ENCODE results near the gene LSAMP.

LSAMP gene

GRCh38 chr3:115943579-115943978 lies 501.7 kb downstream of the LSAMP start:
- ATAC-seq = no peak
- Mint-ChIP-seq H3K4me3 (no peak overlapping the region), H3K4me1 (no peaks in the 10 kb centered on the region), H3K27ac (no peak overlapping the region), H3K36me3 (no peaks in the 10 kb centered on the region), H3K9me3 (peaks cover 2% of the 10 kb centered on the region)
- DNase-seq (ENCODE audit: low spot score in 2 of 2) = no peak

- Mint-ChIP-seq H3K36me3 (no peaks in the 10 kb centered on the region), H3K27ac (no peak overlapping the region), H3K4me1 (no peaks in the 10 kb centered on the region), H3K4me3 (no peak overlapping the region), H3K9me3 (peaks cover 8% of the 10 kb centered on the region)
- no peak for DNase-seq (ENCODE audit: low spot score in 2 of 2)
- ATAC-seq = no peak
These were observed 508.2 kb downstream of the LSAMP start for GRCh38 chr3:115937054-115937453.

- Mint-ChIP-seq H3K4me1 (no peaks in the 10 kb centered on the region), H3K27ac (no peak overlapping the region), H3K36me3 (no peaks in the 10 kb centered on the region), H3K9me3 (peaks cover 11% of the 10 kb centered on the region), H3K4me3 (no peak overlapping the region)
- ATAC-seq (no peak), DNase-seq (ENCODE audit: low spot score in 2 of 2) (no peak)
These were observed 512.5 kb downstream of the LSAMP start for GRCh38 chr3:115932807-115933206.

- Mint-ChIP-seq H3K36me3 (no peaks in the 10 kb centered on the region), H3K4me1 (no peaks in the 10 kb centered on the region), H3K27ac (no peak overlapping the region), H3K4me3 (no peak overlapping the region), H3K9me3 (peaks cover 14% of the 10 kb centered on the region)
- no peak for ATAC-seq
- no peak for DNase-seq (ENCODE audit: low spot score in 2 of 2)
These were observed 513.7 kb downstream of the LSAMP start for GRCh38 chr3:115931581-115931980.

GRCh38 chr3:115930922-115931321 lies 514.4 kb downstream of the LSAMP start:
- DNase-seq (ENCODE audit: low spot score in 2 of 2) (no peak), ATAC-seq (no peak)
- H3K27ac Mint-ChIP-seq = no peak overlapping the region
- no peaks in the 10 kb centered on the region for H3K36me3 Mint-ChIP-seq
- no peak overlapping the region for H3K4me3 Mint-ChIP-seq
- H3K9me3 Mint-ChIP-seq = peaks cover 14% of the 10 kb centered on the region
- H3K4me1 Mint-ChIP-seq = no peaks in the 10 kb centered on the region

- H3K4me3 Mint-ChIP-seq = no peak overlapping the region
- H3K4me1 Mint-ChIP-seq = no peaks in the 10 kb centered on the region
These were observed 515.1 kb downstream of the LSAMP start for GRCh38 chr3:115930168-115930567.

GRCh38 chr3:115928376-115928775 lies 516.9 kb downstream of the LSAMP start:
- Mint-ChIP-seq H3K4me1 (no peaks in the 10 kb centered on the region), H3K27ac (no peak overlapping the region)

More at GRCh38 chr3:115930168-115930567, 515.1 kb downstream of the LSAMP start:
- ATAC-seq (no peak), DNase-seq (ENCODE audit: low spot score in 2 of 2) (no peak)
- H3K36me3 Mint-ChIP-seq = no peaks in the 10 kb centered on the region
- no peak overlapping the region for H3K27ac Mint-ChIP-seq
- peaks cover 14% of the 10 kb centered on the region for H3K9me3 Mint-ChIP-seq

GRCh38 chr3:115927197-115927596 lies 518.1 kb downstream of the LSAMP start:
- DNase-seq (ENCODE audit: low spot score in 2 of 2) = no peak
- Mint-ChIP-seq H3K36me3 (no peaks in the 10 kb centered on the region), H3K4me3 (no peak overlapping the region), H3K9me3 (peaks cover 10% of the 10 kb centered on the region), H3K27ac (no peak overlapping the region), H3K4me1 (no peaks in the 10 kb centered on the region)
- no peak for ATAC-seq

More at GRCh38 chr3:115928376-115928775, 516.9 kb downstream of the LSAMP start:
- no peaks in the 10 kb centered on the region for H3K36me3 Mint-ChIP-seq
- H3K9me3 Mint-ChIP-seq = peaks cover 15% of the 10 kb centered on the region
- ATAC-seq (no peak), DNase-seq (ENCODE audit: low spot score in 2 of 2) (no peak)
- no peak overlapping the region for H3K4me3 Mint-ChIP-seq

GRCh38 chr3:115922681-115923347 lies 522.5 kb downstream of the LSAMP start:
- H3K27ac Mint-ChIP-seq = no peak overlapping the region
- no peaks in the 10 kb centered on the region for H3K36me3 Mint-ChIP-seq
- H3K9me3 Mint-ChIP-seq = peaks cover 22% of the 10 kb centered on the region
- H3K4me3 Mint-ChIP-seq = no peak overlapping the region
- no peak for DNase-seq (ENCODE audit: low spot score in 2 of 2)
- no peaks in the 10 kb centered on the region for H3K4me1 Mint-ChIP-seq
- no peak for ATAC-seq

GRCh38 chr3:115921711-115922110 lies 523.6 kb downstream of the LSAMP start:
- H3K9me3 Mint-ChIP-seq = peaks cover 18% of the 10 kb centered on the region
- ATAC-seq = no peak

GRCh38 chr3:115918900-115919299 lies 526.4 kb downstream of the LSAMP start:
- no peaks in the 10 kb centered on the region for H3K4me1 Mint-ChIP-seq
- H3K9me3 Mint-ChIP-seq = peaks cover 14% of the 10 kb centered on the region
- no peak overlapping the region for H3K4me3 Mint-ChIP-seq
- H3K36me3 Mint-ChIP-seq = no peaks in the 10 kb centered on the region
- ATAC-seq (no peak), DNase-seq (ENCODE audit: low spot score in 2 of 2) (no peak)
- no peak overlapping the region for H3K27ac Mint-ChIP-seq

More at GRCh38 chr3:115921711-115922110, 523.6 kb downstream of the LSAMP start:
- no peak overlapping the region for H3K4me3 Mint-ChIP-seq
- H3K4me1 Mint-ChIP-seq = no peaks in the 10 kb centered on the region
- H3K27ac Mint-ChIP-seq = no peak overlapping the region
- no peak for DNase-seq (ENCODE audit: low spot score in 2 of 2)
- H3K36me3 Mint-ChIP-seq = no peaks in the 10 kb centered on the region

- Mint-ChIP-seq H3K9me3 (peaks cover 11% of the 10 kb centered on the region), H3K27ac (no peak overlapping the region)
These were observed 528.4 kb downstream of the LSAMP start for GRCh38 chr3:115916866-115917265.

GRCh38 chr3:115915061-115915460 lies 530.2 kb downstream of the LSAMP start:
- ATAC-seq = no peak
- no peaks in the 10 kb centered on the region for H3K36me3 Mint-ChIP-seq
- no peak overlapping the region for H3K4me3 Mint-ChIP-seq
- H3K27ac Mint-ChIP-seq = no peak overlapping the region
- H3K4me1 Mint-ChIP-seq = no peaks in the 10 kb centered on the region
- DNase-seq (ENCODE audit: low spot score in 2 of 2) = no peak
- no peaks in the 10 kb centered on the region for H3K9me3 Mint-ChIP-seq

More at GRCh38 chr3:115916866-115917265, 528.4 kb downstream of the LSAMP start:
- DNase-seq (ENCODE audit: low spot score in 2 of 2) = no peak
- H3K4me1 Mint-ChIP-seq = no peaks in the 10 kb centered on the region
- H3K36me3 Mint-ChIP-seq = no peaks in the 10 kb centered on the region
- ATAC-seq = no peak
- no peak overlapping the region for H3K4me3 Mint-ChIP-seq

- Mint-ChIP-seq H3K27ac (no peak overlapping the region), H3K36me3 (no peaks in the 10 kb centered on the region), H3K4me1 (no peaks in the 10 kb centered on the region), H3K4me3 (no peak overlapping the region), H3K9me3 (no peaks in the 10 kb centered on the region)
- DNase-seq (ENCODE audit: low spot score in 2 of 2) = no peak
- no peak for ATAC-seq
These were observed 532.1 kb downstream of the LSAMP start for GRCh38 chr3:115913069-115913686.

GRCh38 chr3:115912372-115912771 lies 532.9 kb downstream of the LSAMP start:
- Mint-ChIP-seq H3K9me3 (no peaks in the 10 kb centered on the region), H3K4me1 (no peaks in the 10 kb centered on the region), H3K36me3 (no peaks in the 10 kb centered on the region), H3K4me3 (no peak overlapping the region), H3K27ac (no peak overlapping the region)
- DNase-seq (ENCODE audit: low spot score in 2 of 2) (no peak), ATAC-seq (no peak)

- H3K4me3 Mint-ChIP-seq = no peak overlapping the region
- H3K27ac Mint-ChIP-seq = no peak overlapping the region
- H3K4me1 Mint-ChIP-seq = no peaks in the 10 kb centered on the region
- no peaks in the 10 kb centered on the region for H3K36me3 Mint-ChIP-seq
- no peaks in the 10 kb centered on the region for H3K9me3 Mint-ChIP-seq
- DNase-seq (ENCODE audit: low spot score in 2 of 2) = no peak
- no peak for ATAC-seq
These were observed 539.4 kb downstream of the LSAMP start for GRCh38 chr3:115905871-115906270.
